ENCODE measurements around the gene SNX5.

SNX5 gene

DNA sequence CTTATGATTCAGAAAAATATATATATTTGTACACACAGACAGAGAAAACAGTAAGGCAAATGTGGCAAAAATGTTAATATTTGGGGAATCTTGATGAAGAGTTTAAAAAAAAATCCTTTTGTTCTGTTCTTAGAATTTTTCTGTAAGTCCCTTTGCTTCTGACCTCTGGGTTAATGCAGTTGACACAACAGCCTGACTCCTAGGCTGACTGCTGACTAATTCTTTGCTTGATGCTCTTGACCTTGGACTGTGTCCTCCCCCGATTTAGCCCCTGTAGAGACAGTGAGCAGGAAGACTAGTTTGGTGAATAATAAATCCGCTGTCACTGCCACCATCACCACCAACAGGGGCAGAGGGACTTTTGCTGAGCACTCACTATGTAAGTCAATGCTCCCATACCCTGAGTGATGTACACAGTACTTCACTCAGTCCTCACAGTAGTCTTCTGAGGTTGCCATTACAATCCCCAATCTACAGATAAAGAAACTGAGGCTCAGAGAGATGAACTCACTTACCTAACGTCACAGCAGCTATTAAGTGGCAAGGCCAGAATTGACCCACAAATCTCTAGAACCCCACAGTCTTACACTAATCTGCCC, 71.7 kb downstream of the SNX5 start:
- no peak overlapping the region for H3K4me3 ChIP-seq (ENCODE audit: low read depth, low read length)
- TF ChIP-seq, protein P1, sequence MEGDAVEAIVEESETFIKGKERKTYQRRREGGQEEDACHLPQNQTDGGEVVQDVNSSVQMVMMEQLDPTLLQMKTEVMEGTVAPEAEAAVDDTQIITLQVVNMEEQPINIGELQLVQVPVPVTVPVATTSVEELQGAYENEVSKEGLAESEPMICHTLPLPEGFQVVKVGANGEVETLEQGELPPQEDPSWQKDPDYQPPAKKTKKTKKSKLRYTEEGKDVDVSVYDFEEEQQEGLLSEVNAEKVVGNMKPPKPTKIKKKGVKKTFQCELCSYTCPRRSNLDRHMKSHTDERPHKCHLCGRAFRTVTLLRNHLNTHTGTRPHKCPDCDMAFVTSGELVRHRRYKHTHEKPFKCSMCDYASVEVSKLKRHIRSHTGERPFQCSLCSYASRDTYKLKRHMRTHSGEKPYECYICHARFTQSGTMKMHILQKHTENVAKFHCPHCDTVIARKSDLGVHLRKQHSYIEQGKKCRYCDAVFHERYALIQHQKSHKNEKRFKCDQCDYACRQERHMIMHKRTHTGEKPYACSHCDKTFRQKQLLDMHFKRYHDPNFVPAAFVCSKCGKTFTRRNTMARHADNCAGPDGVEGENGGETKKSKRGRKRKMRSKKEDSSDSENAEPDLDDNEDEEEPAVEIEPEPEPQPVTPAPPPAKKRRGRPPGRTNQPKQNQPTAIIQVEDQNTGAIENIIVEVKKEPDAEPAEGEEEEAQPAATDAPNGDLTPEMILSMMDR (IDR thresholded peaks at IDR 0.05; ENCODE audit: low read depth, low read length): no peak
- no peak for DNase-seq (ENCODE audit: low read depth)

DNA sequence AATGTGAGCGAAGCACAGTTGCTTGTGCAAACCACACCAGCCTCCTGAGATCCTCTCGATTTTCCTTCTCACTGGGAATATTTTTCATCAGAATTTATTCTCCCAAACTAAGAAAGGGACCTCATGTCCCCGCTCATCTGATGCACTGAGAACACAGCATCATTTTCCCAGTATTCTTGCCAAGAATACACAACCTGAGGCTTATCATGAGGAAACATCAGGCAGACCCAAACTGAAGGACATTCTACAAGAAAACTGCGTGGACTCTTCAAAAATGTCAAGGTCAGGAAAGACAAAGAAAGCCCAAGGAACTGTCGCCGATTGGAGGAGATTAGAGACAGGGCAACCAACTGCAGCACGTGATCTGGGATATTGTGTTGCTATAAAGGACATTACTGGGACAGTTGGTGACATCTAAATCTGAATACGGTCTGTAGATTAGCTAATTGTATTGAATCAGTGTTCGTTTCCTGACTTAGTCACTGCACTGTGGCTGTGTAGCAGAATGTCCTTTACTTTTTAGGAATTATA, 72.3 kb downstream of the SNX5 start:
- TF ChIP-seq MYC (IDR thresholded peaks at IDR 0.05; ENCODE audit: low read depth, low read length): no peak
- TF ChIP-seq, protein P1 (IDR thresholded peaks at IDR 0.05; ENCODE audit: low read depth, low read length): no peak
- no peak for TF ChIP-seq POLR2A (IDR thresholded peaks at IDR 0.05; ENCODE audit: extremely low read depth, insufficient read length)
- TF ChIP-seq, protein P2, sequence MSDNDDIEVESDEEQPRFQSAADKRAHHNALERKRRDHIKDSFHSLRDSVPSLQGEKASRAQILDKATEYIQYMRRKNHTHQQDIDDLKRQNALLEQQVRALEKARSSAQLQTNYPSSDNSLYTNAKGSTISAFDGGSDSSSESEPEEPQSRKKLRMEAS (IDR thresholded peaks at IDR 0.05; ENCODE audit: low read depth, low read length): no peak
- no peak for DNase-seq (ENCODE audit: low read depth)
- no peak overlapping the region for H3K4me3 ChIP-seq (ENCODE audit: low read depth, low read length)

DNA sequence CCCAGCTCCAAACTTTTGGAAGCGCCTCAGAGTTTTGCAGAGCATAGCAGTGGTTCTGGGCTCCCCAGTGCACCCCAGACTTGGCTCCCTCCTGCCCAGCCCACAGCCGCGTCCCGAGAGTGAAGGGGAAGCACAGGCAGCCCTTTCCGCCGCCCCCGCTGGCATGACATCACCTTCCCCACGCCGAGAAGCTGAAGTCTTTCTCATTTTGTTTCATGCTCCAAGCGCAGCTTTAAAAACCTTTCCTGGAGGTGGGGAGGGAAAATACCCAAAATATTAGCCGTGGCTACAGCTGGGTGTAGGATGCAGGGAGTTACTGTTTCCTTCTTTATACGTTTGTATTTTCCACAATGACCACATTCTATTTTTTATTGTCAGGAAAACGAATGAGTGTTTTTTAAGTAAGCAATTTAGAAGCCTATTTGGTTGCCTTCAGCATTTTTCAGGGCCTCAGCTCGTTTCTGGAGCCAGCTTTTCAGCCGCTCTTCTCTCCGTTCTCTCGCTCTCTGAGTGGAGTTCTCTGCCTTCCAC, 72.9 kb downstream of the SNX5 start:
- TF ChIP-seq MYC (IDR thresholded peaks at IDR 0.05; ENCODE audit: low read depth, low read length) (no peak), POLR2A (IDR thresholded peaks at IDR 0.05; ENCODE audit: extremely low read depth, insufficient read length) (no peak)
- TF ChIP-seq, protein P1 (IDR thresholded peaks at IDR 0.05; ENCODE audit: low read depth, low read length): no peak
- TF ChIP-seq, protein P2 (IDR thresholded peaks at IDR 0.05; ENCODE audit: low read depth, low read length): no peak
- peak; percentile 45 for DNase-seq (ENCODE audit: low read depth)
- H3K4me3 ChIP-seq (ENCODE audit: low read depth, low read length): no peak overlapping the region

DNA sequence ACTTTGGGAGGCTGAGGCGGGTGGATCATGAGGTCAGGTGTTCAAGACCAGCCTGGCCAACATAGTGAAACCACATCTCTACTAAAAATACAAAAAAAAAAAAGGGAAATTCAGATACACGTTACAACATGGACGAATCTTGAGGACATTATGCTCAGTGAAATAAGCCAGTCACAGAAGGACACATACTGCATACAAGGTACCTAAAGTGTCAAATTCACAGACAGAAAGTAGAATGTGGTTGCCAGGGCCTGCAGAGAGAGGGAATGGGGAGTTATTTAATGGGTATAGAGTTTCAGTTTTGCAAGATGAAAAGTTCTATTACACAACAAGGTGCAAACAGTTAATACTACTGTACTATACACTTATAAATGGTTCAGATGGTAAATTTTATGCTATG, 75.1 kb downstream of the SNX5 start:
- TF ChIP-seq POLR2A (IDR thresholded peaks at IDR 0.05; ENCODE audit: extremely low read depth, insufficient read length) (no peak), MYC (IDR thresholded peaks at IDR 0.05; ENCODE audit: low read depth, low read length) (no peak)
- TF ChIP-seq, protein P1 (IDR thresholded peaks at IDR 0.05; ENCODE audit: low read depth, low read length): no peak
- TF ChIP-seq, protein P2 (IDR thresholded peaks at IDR 0.05; ENCODE audit: low read depth, low read length): no peak
- DNase-seq (ENCODE audit: low read depth): no peak

DNA sequence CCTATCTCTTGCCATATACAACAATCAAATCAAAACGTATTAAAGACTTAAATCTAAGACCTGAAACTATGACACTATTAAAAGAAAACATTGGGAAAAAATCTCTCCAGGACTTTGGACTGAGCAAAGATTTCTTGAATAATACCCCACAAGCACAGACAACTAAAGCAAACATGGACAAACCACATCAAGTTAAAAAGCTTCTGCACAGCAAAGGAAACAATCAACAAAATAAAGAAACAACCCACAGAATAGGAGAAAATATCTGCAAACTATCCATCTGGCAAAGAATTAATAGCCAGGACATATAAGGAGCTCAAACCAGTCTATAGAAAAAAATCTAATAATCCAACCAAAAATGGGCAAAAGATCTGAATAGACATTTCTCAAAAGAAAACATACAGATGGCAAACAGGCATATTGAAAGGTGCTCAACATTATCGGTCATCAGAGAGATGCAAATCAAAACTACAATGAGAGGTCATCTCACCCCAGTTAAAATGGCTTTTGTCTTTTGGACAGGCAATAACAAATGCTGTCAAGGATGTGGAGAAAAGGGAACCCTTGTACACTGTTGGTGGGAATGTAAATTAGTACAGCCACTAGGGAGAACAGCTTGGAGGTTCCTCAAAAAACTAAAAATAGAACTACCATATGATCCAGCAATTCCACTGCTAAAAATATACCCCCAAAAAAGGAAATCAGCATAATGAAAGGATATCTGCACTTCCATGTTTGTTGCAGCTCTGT, 76.2 kb downstream of the SNX5 start:
- DNase-seq (ENCODE audit: low read depth): no peak
- TF ChIP-seq MYC (IDR thresholded peaks at IDR 0.05; ENCODE audit: low read depth, low read length) (no peak), POLR2A (IDR thresholded peaks at IDR 0.05; ENCODE audit: extremely low read depth, insufficient read length) (no peak)
- TF ChIP-seq, protein P2 (IDR thresholded peaks at IDR 0.05; ENCODE audit: low read depth, low read length): no peak
- TF ChIP-seq, protein P1 (IDR thresholded peaks at IDR 0.05; ENCODE audit: low read depth, low read length): no peak
- no peak overlapping the region for H3K4me3 ChIP-seq (ENCODE audit: low read depth, low read length)

More for the DNA sequence above, 75.1 kb downstream of the SNX5 start:
- no peak overlapping the region for H3K4me3 ChIP-seq (ENCODE audit: low read depth, low read length)
